GM12892 (cell line): ENCODE measurements around the gene COX10.
"Not testable (repeated sequence)": the region's sequence is repeated elsewhere in the genome, so short reads cannot be mapped to it uniquely, and the experiment has no call there.

Experiments used
- POLR2A ChIP-seq: IDR thresholded peaks from 2 replicates; pipeline ENCODE4 v1.6.1; 2011; ENCODE audit warnings: low read depth, low read length, control low read depth
- POLR2AphosphoS5 ChIP-seq: IDR thresholded peaks from 2 replicates; pipeline ENCODE4 v1.6.1; 2011; ENCODE audit warnings: low read depth, low read length, control low read depth

GRCh38 chr17:14029755-14030154, 39.5 kb upstream of the COX10 start:
- TF ChIP-seq POLR2AphosphoS5, POLR2A: not testable (repeated sequence)
